ENCODE measurements around the gene CNOT8.
"Not testable (repeated sequence)": the region's sequence is repeated elsewhere in the genome, so short reads cannot be mapped to it uniquely, and the experiment has no call there.

CNOT8 gene

GRCh38 chr5:154815684-154816247 is 42.7 kb upstream of the CNOT8 start:
- no peak for DNase-seq (ENCODE audit: low spot score)
- TF ChIP-seq, protein P1, sequence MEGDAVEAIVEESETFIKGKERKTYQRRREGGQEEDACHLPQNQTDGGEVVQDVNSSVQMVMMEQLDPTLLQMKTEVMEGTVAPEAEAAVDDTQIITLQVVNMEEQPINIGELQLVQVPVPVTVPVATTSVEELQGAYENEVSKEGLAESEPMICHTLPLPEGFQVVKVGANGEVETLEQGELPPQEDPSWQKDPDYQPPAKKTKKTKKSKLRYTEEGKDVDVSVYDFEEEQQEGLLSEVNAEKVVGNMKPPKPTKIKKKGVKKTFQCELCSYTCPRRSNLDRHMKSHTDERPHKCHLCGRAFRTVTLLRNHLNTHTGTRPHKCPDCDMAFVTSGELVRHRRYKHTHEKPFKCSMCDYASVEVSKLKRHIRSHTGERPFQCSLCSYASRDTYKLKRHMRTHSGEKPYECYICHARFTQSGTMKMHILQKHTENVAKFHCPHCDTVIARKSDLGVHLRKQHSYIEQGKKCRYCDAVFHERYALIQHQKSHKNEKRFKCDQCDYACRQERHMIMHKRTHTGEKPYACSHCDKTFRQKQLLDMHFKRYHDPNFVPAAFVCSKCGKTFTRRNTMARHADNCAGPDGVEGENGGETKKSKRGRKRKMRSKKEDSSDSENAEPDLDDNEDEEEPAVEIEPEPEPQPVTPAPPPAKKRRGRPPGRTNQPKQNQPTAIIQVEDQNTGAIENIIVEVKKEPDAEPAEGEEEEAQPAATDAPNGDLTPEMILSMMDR (IDR thresholded peaks at IDR 0.05; ENCODE audit: borderline replicate concordance, control extremely low read depth, extremely low read depth, insufficient read depth, missing control alignments): no peak
- in situ Hi-C loops (cut with MboI; ENCODE audit: low sequenced_read_pairs, unreplicated experiment): loop anchor here (10.0 kb wide), 1 partner anchor 161 kb away; no protein-coding TSS in a partner anchor

DNA sequence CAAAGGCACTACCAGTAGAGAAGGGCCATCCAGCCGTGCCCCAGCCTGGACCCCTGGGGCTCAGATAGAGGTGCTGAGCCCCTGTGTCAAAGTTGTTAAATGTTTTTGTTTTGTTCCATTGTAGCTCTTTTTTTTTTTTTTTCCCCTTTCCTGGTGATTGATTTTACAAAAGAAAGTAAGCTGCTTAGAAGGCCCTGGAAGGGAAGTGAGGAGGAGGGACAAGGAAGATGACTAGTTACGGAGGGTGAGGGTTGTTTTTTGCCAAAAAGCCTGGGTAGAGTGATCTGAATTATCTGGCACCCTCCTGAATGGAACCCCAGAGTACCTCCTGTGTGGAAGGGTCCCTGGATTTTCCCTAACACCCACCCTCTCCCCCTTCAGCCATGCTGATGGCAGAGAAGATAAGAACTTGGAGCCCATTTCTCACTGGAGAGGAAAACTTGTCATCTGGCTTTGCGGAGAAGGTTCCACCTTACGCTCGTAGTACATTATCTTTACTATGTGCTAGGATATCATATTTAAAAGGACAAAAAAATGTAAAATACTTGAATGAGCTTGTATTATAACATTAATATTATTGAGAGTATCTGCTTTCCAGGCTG is 41.4 kb upstream of the CNOT8 start:
- in situ Hi-C loops (cut with MboI; ENCODE audit: low sequenced_read_pairs, unreplicated experiment): loop anchor here (10.0 kb wide), 1 partner anchor 162 kb away; no protein-coding TSS in a partner anchor
- TF ChIP-seq, protein P1 (IDR thresholded peaks at IDR 0.05; ENCODE audit: borderline replicate concordance, control extremely low read depth, extremely low read depth, insufficient read depth, missing control alignments): no peak
- DNase-seq (ENCODE audit: low spot score): no peak

DNA sequence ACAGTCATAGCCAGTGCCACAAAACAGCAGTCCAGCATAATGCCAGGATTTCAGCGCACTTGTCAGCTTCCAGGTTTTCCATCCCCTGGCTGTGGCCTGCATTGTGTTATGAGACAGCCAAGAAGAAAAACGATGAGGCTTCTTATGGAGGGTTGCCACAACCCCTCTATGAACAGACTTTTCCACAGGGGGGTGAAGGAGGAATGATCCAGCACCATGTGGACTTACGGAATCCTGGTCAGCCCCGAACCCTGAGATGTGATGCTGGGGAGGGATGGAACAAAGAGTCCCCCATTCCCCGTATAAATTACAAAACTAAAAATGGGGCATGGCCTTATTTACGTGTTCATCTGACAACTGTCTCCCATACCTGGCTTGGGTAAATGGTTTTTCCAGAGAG is 40.6 kb upstream of the CNOT8 start:
- no peak for DNase-seq (ENCODE audit: low spot score)
- in situ Hi-C loops (cut with MboI; ENCODE audit: low sequenced_read_pairs, unreplicated experiment): loop anchor here (10.0 kb wide), 1 partner anchor 163 kb away; no protein-coding TSS in a partner anchor
- TF ChIP-seq, protein P1 (IDR thresholded peaks at IDR 0.05; ENCODE audit: borderline replicate concordance, control extremely low read depth, extremely low read depth, insufficient read depth, missing control alignments): no peak

GRCh38 chr5:154818471-154819116 is 39.8 kb upstream of the CNOT8 start:
- in situ Hi-C loops (cut with MboI; ENCODE audit: low sequenced_read_pairs, unreplicated experiment): loop anchor here (10.0 kb wide), 1 partner anchor 164 kb away; no protein-coding TSS in a partner anchor
- TF ChIP-seq, protein P1 (IDR thresholded peaks at IDR 0.05; ENCODE audit: borderline replicate concordance, control extremely low read depth, extremely low read depth, insufficient read depth, missing control alignments): no peak
- DNase-seq (ENCODE audit: low spot score): no peak

GRCh38 chr5:154819546-154819945 is 38.9 kb upstream of the CNOT8 start:
- in situ Hi-C loops (cut with MboI; ENCODE audit: low sequenced_read_pairs, unreplicated experiment): loop anchor here (10.0 kb wide), 1 partner anchor 165 kb away; no protein-coding TSS in a partner anchor
- DNase-seq (ENCODE audit: low spot score): no peak
- TF ChIP-seq, protein P1 (IDR thresholded peaks at IDR 0.05; ENCODE audit: borderline replicate concordance, control extremely low read depth, extremely low read depth, insufficient read depth, missing control alignments): no peak

DNA sequence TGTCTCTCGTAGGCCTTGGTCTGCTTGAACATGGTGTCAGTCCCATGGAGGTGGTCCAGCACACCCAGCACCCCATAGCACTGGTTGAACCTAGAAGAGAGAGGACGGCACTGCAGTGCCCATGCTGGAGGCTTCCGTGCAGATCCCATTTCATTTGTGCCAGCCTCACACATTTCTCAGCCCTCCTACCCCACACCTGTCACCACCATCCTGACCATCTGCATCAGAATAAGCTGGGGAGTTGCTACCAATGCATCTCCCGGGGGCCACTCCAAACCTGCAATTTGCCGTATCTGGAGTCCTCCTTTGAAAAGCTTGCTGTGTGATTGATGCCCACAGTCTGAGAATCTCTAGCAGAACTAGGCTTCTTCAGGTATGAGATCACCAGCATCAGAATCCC is 38.0 kb upstream of the CNOT8 start:
- DNase-seq (ENCODE audit: low spot score): no peak
- in situ Hi-C loops (cut with MboI; ENCODE audit: low sequenced_read_pairs, unreplicated experiment): no loop called here
- TF ChIP-seq, protein P1 (IDR thresholded peaks at IDR 0.05; ENCODE audit: borderline replicate concordance, control extremely low read depth, extremely low read depth, insufficient read depth, missing control alignments): no peak

DNA sequence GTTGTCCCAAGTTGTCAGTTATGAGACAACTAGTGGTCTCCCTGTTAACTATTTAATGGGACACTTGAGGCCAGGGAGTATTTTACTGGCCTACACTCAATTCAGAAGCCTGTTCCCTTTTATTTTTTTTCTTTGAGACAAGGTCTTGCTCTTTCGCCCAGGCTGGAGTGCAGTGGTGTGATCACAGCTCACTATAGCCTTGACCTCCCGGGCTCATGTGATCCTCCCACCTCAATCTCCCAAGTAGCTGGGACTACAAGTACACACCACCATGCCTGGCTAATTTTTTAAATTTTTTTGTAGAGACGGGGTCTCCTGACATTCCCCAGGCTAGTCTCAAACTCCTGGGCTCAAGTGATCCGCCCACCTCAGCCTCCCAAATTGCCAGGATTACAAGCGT is 35.5 kb upstream of the CNOT8 start:
- DNase-seq (ENCODE audit: low spot score); in situ Hi-C loops (cut with MboI; ENCODE audit: low sequenced_read_pairs, unreplicated experiment): not testable (repeated sequence)
